Measurements from ENCODE around the gene LURAP1L.

LURAP1L gene

DNA sequence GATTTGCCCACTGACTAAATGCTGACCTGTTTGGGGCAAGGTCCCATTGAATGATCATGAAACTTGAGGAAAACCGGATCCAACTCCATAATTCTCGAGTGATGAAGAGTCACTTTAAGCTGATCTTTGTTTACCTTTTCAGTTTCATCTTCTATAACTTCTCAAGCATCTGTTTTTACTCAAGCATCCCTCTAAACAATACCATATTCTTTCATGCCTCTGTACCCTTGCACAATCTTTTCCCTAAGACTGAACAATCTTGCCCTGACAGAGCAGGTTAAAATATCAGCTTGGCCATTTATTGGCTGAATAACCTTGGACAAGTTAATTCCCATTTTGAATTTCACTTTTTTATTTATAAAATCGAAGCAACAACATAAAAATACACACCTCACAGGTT is 41.8 kb upstream of the LURAP1L start:
- no peak overlapping the region for H3K4me3 ChIP-seq (ENCODE audit: low read depth, low read length)
- no peak overlapping the region for H3K27ac ChIP-seq (ENCODE audit: extremely low read depth, low read depth, low read length)
- TF ChIP-seq ZNF248 (tag by site-specific recombination; IDR thresholded peaks at IDR 0.05) (no peak), GLIS1 (tag by site-specific recombination; IDR thresholded peaks at IDR 0.05) (no peak), GLI4 (tag by site-specific recombination; IDR thresholded peaks at IDR 0.05) (no peak), BCL11A (tag by site-specific recombination; IDR thresholded peaks at IDR 0.05; ENCODE audit: low read depth) (no peak), ZNF423 (tag by site-specific recombination; IDR thresholded peaks at IDR 0.05) (no peak), ZNF768 (tag by site-specific recombination; IDR thresholded peaks at IDR 0.05) (no peak)
- ChIA-PET CTCF (interaction anchor here (0.8 to 3.2 kb wide), 4 partner anchors 8 to 152 kb away, joined by 3 to 15 read pairs (median 4); no protein-coding TSS in a partner anchor), POLR2A (no interaction called here)
- no peaks in the 10 kb centered on the region for H3K4me1 ChIP-seq (ENCODE audit: control insufficient read depth, insufficient read depth, low read length)
- no peaks in the 10 kb centered on the region for H3K36me3 ChIP-seq (ENCODE audit: control insufficient read depth in 2 of 2, insufficient read depth in 1 of 2, low read length in 2 of 2)
- H3K9me3 ChIP-seq (ENCODE audit: control insufficient read depth, insufficient read depth, low read depth, low read length) = no peaks in the 10 kb centered on the region

- POLR2A ChIA-PET = no interaction called here
- CTCF ChIA-PET = interaction anchor here (0.7 to 3.2 kb wide), 5 partner anchors 11 to 354 kb away, joined by 3 to 16 read pairs (median 3); no protein-coding TSS in a partner anchor
- H3K9me3 ChIP-seq (ENCODE audit: control insufficient read depth, insufficient read depth, low read depth, low read length) = no peaks in the 10 kb centered on the region
- H3K4me1 ChIP-seq (ENCODE audit: control insufficient read depth, insufficient read depth, low read length) = 0 out of 2 replicates have a peak, but pooled peaks cover 2% of the 10 kb centered on the region
- TF ChIP-seq, protein P1, sequence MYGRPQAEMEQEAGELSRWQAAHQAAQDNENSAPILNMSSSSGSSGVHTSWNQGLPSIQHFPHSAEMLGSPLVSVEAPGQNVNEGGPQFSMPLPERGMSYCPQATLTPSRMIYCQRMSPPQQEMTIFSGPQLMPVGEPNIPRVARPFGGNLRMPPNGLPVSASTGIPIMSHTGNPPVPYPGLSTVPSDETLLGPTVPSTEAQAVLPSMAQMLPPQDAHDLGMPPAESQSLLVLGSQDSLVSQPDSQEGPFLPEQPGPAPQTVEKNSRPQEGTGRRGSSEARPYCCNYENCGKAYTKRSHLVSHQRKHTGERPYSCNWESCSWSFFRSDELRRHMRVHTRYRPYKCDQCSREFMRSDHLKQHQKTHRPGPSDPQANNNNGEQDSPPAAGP (tag by site-specific recombination; IDR thresholded peaks at IDR 0.05) = no peak
- TF ChIP-seq MEIS1 (CRISPR knock-in tag; IDR thresholded peaks at IDR 0.05; ENCODE audit: borderline replicate concordance) (no peak), FEZF1 (tag by site-specific recombination; IDR thresholded peaks at IDR 0.05) (no peak), ZSCAN5A (tag by site-specific recombination; IDR thresholded peaks at IDR 0.05) (no peak), ZBTB11 (tag by site-specific recombination; conservative IDR thresholded peaks at IDR 0.05; ENCODE audit: low read depth) (no peak), ZNF2 (tag by site-specific recombination; IDR thresholded peaks at IDR 0.05) (no peak), ZNF692 (tag by site-specific recombination; IDR thresholded peaks at IDR 0.05) (no peak), ZNF549 (tag by site-specific recombination; IDR thresholded peaks at IDR 0.05) (no peak), ZNF449 (tag by site-specific recombination; IDR thresholded peaks at IDR 0.05) (no peak)
- H3K4me3 ChIP-seq (ENCODE audit: low read depth, low read length) = no peak overlapping the region
- no peak overlapping the region for H3K27ac ChIP-seq (ENCODE audit: extremely low read depth, low read depth, low read length)
- no peaks in the 10 kb centered on the region for H3K36me3 ChIP-seq (ENCODE audit: control insufficient read depth in 2 of 2, insufficient read depth in 1 of 2, low read length in 2 of 2)
Measured at GRCh38 chr9:12735665-12736064, 39.2 kb upstream of the LURAP1L start.
